ENCODE data around the gene ADTRP.
A peak's percentile ranks its signal among the peaks of the same experiment; 100 is the strongest.

ADTRP gene

DNA sequence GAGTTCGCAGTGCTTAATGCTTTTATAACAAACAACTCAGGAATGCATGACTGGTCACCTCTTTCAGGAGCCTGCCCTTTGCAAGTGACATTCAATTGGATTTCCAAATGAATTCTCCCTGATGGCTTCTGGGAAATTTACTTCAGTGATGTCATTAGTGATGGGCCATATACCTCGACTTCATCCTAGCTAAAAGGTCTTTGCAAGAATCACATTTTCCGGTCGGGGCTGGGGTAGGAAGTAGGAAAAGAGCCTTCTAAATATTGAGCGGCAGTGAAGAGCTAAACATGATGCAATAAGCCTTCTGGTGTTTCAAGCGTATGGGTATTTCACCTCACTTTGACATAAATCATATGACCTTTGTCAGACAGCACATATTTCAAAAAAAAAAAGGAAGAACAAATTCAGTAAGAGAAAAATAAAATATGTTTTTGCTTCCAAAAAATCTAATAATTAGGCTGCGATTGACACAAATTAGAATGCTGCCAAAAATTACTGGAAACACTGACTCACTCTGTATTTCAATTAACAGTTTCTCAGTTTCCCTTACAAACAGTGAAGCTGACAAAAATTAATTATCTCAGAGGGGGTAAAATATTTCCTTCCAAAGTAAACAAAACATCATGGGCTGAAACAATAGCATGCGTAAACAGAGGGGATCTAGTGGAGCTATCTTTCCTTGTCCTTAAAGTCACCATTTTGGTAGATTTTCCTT, 39.8 kb downstream of the ADTRP start:
- DNase-seq (ENCODE audit: low read depth), result no peak
- TF ChIP-seq, protein P1, sequence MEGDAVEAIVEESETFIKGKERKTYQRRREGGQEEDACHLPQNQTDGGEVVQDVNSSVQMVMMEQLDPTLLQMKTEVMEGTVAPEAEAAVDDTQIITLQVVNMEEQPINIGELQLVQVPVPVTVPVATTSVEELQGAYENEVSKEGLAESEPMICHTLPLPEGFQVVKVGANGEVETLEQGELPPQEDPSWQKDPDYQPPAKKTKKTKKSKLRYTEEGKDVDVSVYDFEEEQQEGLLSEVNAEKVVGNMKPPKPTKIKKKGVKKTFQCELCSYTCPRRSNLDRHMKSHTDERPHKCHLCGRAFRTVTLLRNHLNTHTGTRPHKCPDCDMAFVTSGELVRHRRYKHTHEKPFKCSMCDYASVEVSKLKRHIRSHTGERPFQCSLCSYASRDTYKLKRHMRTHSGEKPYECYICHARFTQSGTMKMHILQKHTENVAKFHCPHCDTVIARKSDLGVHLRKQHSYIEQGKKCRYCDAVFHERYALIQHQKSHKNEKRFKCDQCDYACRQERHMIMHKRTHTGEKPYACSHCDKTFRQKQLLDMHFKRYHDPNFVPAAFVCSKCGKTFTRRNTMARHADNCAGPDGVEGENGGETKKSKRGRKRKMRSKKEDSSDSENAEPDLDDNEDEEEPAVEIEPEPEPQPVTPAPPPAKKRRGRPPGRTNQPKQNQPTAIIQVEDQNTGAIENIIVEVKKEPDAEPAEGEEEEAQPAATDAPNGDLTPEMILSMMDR (IDR thresholded peaks at IDR 0.05; ENCODE audit: control insufficient read depth, extremely low read depth, insufficient read depth), result no peak
- no peak overlapping the region for H3K4me3 ChIP-seq (ENCODE audit: low read depth, low read length)

- no peak for DNase-seq (ENCODE audit: low read depth)
- TF ChIP-seq, protein P1 (IDR thresholded peaks at IDR 0.05; ENCODE audit: control insufficient read depth, extremely low read depth, insufficient read depth), result no peak
- no peak overlapping the region for H3K4me3 ChIP-seq (ENCODE audit: low read depth, low read length)
These were observed 40.4 kb downstream of the ADTRP start for GRCh38 chr6:11738234-11738633.

GRCh38 chr6:11736601-11737000, 42.0 kb downstream of the ADTRP start:
- H3K4me3 ChIP-seq (ENCODE audit: low read depth, low read length), result no peak overlapping the region
- DNase-seq (ENCODE audit: low read depth), result no peak
- TF ChIP-seq, protein P1 (IDR thresholded peaks at IDR 0.05; ENCODE audit: control insufficient read depth, extremely low read depth, insufficient read depth), result no peak

- TF ChIP-seq, protein P1 (IDR thresholded peaks at IDR 0.05; ENCODE audit: control insufficient read depth, extremely low read depth, insufficient read depth), result no peak
- no peak overlapping the region for H3K4me3 ChIP-seq (ENCODE audit: low read depth, low read length)
- DNase-seq (ENCODE audit: low read depth), result peak; percentile 100
These were observed 43.6 kb downstream of the ADTRP start for GRCh38 chr6:11734861-11735613.

- TF ChIP-seq, protein P1 (IDR thresholded peaks at IDR 0.05; ENCODE audit: control insufficient read depth, extremely low read depth, insufficient read depth), result no peak
- no peak overlapping the region for H3K4me3 ChIP-seq (ENCODE audit: low read depth, low read length)
- no peak for DNase-seq (ENCODE audit: low read depth)
These were observed 46.5 kb downstream of the ADTRP start for GRCh38 chr6:11732036-11732631.

- H3K4me3 ChIP-seq (ENCODE audit: low read depth, low read length), result no peak overlapping the region
- peak; percentile 71 for DNase-seq (ENCODE audit: low read depth)
- TF ChIP-seq, protein P1 (IDR thresholded peaks at IDR 0.05; ENCODE audit: control insufficient read depth, extremely low read depth, insufficient read depth), result no peak
These were observed 47.2 kb downstream of the ADTRP start for GRCh38 chr6:11731423-11731822.
